ENCODE results near the gene EXOG. TPM values are rescaled to one million over a fixed set of nuclear protein-coding genes. Genes with fewer than 3 reads are reported as not detected.

Gene EXOG
- total and polyA plus RNA-seq, 10 donors: 3.9 to 20.9 (median 18.1) TPM

- H3K27me3 ChIP-seq (replicated peaks in 1 of 7): peaks cover 0 to 7% (median 0%) of the 10 kb centered on the region in 7 donors
- WGBS, 5 donors: 81 to 100% (median 97%) methylated on average over 3 of the region's 3 CpGs
- H3K36me3 ChIP-seq: no peaks in the 10 kb centered on the region
- H3K27ac ChIP-seq: no peak overlapping the region
- DNase-seq: no peak
- TF ChIP-seq CTCF (IDR thresholded peaks at IDR 0.05 in 8 of 11, conservative IDR thresholded peaks at IDR 0.05 in 3 of 11) (no peak), POLR2AphosphoS5 (IDR thresholded peaks at IDR 0.05) (no peak), POLR2A (IDR thresholded peaks at IDR 0.05) (no peak)
- intact Hi-C loops (cut with DNase I; ENCODE audit: low total_unique reads): no loop called here
- H3K9me3 ChIP-seq: peaks cover 0 to 19% (median 7%) of the 10 kb centered on the region in 8 donors
- no peak overlapping the region for H3K4me3 ChIP-seq
- no peaks in the 10 kb centered on the region for H3K4me1 ChIP-seq
These were observed 77.0 kb downstream of the EXOG start for GRCh38 chr3:38573111-38573510.

- Histone ChIP-seq H3K36me3 (no peaks in the 10 kb centered on the region), H3K9me3 (peaks cover 0 to 19% (median 7%) of the 10 kb centered on the region in 8 donors), H3K4me3 (no peak overlapping the region), H3K4me1 (no peaks in the 10 kb centered on the region), H3K27ac (no peak overlapping the region), H3K27me3 (replicated peaks in 1 of 7) (peaks cover 0 to 7% (median 0%) of the 10 kb centered on the region in 7 donors)
- intact Hi-C loops (cut with DNase I; ENCODE audit: low total_unique reads): no loop called here
- TF ChIP-seq POLR2A (IDR thresholded peaks at IDR 0.05): no peak
- TF ChIP-seq POLR2AphosphoS5 (IDR thresholded peaks at IDR 0.05): no peak
- TF ChIP-seq CTCF (IDR thresholded peaks at IDR 0.05 in 8 of 11, conservative IDR thresholded peaks at IDR 0.05 in 3 of 11): no peak
- WGBS, 5 donors: 66 to 87% (median 83%) methylated on average over 3 of the region's 3 CpGs
- DNase-seq: peak; percentile 38
These were observed 77.4 kb downstream of the EXOG start for GRCh38 chr3:38573556-38573955.

GRCh38 chr3:38574411-38575278 is 78.5 kb downstream of the EXOG start:
- DNase-seq: peak; percentile 36
- intact Hi-C loops (cut with DNase I; ENCODE audit: low total_unique reads): no loop called here

More at GRCh38 chr3:38574411-38575278, 78.5 kb downstream of the EXOG start:
- no peaks in the 10 kb centered on the region for H3K36me3 ChIP-seq
- peaks cover 0 to 7% (median 0%) of the 10 kb centered on the region in 7 donors for H3K27me3 ChIP-seq (replicated peaks in 1 of 7)
- TF ChIP-seq CTCF (IDR thresholded peaks at IDR 0.05 in 8 of 11, conservative IDR thresholded peaks at IDR 0.05 in 3 of 11) (no peak), POLR2A (IDR thresholded peaks at IDR 0.05) (no peak), POLR2AphosphoS5 (IDR thresholded peaks at IDR 0.05) (no peak)
- 58 to 81% (median 72%) methylated on average over 6 of the region's 6 CpGs for WGBS, 5 donors
- no peaks in the 10 kb centered on the region for H3K4me1 ChIP-seq
- H3K9me3 ChIP-seq: peaks cover 0 to 19% (median 7%) of the 10 kb centered on the region in 8 donors
- H3K4me3 ChIP-seq: no peak overlapping the region
- no peak overlapping the region for H3K27ac ChIP-seq

All from spleen (tissue), 11 donors.